ENCODE results near the gene PBX1.

- no peak for TF ChIP-seq CTCF (IDR thresholded peaks at IDR 0.05; ENCODE audit: low read depth, low read length)
- TF ChIP-seq EZH2phosphoT487 (IDR thresholded peaks at IDR 0.05; ENCODE audit: low read depth) = no peak
Measured at GRCh38 chr1:164581762-164582161, 22.8 kb downstream of the PBX1 start.

All from OCI-LY3 (cell line).